ENCODE data around the gene HSPA4.

Gene HSPA4

DNA sequence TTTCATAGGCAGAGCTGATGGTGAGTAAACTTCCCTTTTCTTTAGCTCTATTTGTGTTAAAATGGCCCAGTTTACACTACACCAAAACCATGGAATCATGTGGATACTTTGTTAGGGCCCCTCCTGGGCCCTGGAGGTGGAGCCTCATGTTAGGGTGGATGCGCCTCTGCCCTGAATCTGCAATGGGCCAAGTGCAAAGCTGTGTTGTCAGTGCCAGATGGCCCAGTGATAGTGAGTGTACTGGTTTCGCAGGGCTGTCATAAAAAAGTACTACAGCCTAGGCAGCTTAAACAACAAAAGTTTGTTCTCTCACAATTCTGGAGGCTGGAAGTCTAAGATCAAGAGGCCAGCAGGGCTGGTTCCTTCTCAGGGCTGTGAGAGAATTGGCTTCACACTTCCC, 64.8 kb downstream of the HSPA4 start:
- TF ChIP-seq, protein P1, sequence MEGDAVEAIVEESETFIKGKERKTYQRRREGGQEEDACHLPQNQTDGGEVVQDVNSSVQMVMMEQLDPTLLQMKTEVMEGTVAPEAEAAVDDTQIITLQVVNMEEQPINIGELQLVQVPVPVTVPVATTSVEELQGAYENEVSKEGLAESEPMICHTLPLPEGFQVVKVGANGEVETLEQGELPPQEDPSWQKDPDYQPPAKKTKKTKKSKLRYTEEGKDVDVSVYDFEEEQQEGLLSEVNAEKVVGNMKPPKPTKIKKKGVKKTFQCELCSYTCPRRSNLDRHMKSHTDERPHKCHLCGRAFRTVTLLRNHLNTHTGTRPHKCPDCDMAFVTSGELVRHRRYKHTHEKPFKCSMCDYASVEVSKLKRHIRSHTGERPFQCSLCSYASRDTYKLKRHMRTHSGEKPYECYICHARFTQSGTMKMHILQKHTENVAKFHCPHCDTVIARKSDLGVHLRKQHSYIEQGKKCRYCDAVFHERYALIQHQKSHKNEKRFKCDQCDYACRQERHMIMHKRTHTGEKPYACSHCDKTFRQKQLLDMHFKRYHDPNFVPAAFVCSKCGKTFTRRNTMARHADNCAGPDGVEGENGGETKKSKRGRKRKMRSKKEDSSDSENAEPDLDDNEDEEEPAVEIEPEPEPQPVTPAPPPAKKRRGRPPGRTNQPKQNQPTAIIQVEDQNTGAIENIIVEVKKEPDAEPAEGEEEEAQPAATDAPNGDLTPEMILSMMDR (IDR thresholded peaks at IDR 0.05; ENCODE audit: control insufficient read depth, insufficient read depth, low read depth, low read length, missing control alignments), result no peak
- no peak for DNase-seq (ENCODE audit: low read depth)
- no peak overlapping the region for H3K4me3 ChIP-seq (ENCODE audit: control insufficient read depth, low read depth, low read length)

DNA sequence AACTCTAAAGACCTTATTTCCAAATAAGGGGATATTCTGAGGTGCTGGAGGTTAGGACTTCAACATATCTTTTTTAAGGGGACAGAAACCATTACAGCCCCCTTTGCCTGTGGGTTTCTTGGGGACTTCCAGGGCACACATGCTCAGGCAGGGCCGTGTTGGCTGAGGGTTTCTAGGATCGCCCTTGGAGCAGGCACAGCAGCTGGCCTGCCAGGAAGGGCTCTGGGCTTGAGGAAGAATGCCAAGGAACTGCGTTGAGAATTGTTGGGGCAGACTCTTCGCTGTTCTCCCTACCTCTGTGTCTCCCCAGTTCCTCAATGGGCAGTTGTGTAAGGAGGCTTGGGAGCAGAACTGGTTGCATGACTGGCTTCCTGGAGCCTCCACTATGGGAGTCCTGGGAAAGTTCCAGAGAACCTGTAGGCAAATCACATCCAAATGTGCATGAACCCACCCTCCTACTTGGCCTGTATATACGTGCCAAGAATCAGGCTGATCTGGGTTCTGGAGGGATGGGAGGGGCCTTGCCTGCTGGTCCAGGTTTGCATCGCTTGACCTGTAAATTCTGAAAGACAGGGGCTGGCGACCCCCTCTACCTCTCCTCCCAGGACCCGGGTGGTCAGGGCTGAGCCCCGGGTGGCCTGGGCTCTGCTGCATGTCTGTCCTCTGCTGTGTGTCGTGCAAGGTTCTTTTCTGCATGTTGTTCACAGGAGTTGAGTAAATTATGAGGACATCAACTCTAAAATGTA, 65.5 kb downstream of the HSPA4 start:
- DNase-seq (ENCODE audit: low read depth), result no peak
- TF ChIP-seq, protein P1 (IDR thresholded peaks at IDR 0.05; ENCODE audit: control insufficient read depth, insufficient read depth, low read depth, low read length, missing control alignments), result no peak
- no peak overlapping the region for H3K4me3 ChIP-seq (ENCODE audit: control insufficient read depth, low read depth, low read length)

GRCh38 chr5:133117912-133118445, 66.2 kb downstream of the HSPA4 start:
- no peak for DNase-seq (ENCODE audit: low read depth)
- no peak overlapping the region for H3K4me3 ChIP-seq (ENCODE audit: control insufficient read depth, low read depth, low read length)
- TF ChIP-seq, protein P1 (IDR thresholded peaks at IDR 0.05; ENCODE audit: control insufficient read depth, insufficient read depth, low read depth, low read length, missing control alignments), result no peak

DNA sequence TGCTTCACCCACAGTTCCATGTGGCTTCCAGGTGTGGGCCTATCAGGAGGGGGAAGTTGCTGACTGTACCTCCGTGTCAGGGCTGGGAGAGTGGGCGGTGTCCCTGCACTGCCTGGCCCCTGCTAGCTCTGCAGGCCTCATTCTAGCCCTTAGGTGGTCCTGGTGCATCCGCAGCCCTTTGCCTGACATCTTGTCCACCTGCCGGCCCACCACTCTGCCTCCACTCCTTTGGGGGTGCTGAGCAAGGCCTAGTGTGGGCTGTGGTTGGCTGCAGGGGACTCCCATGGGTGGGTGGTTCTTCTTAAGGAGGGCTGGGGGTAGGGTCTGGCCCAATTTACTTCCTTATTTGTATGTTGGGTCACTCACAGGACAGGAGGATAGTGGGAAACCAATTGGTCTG, 66.9 kb downstream of the HSPA4 start:
- TF ChIP-seq, protein P1 (IDR thresholded peaks at IDR 0.05; ENCODE audit: control insufficient read depth, insufficient read depth, low read depth, low read length, missing control alignments), result no peak
- H3K4me3 ChIP-seq (ENCODE audit: control insufficient read depth, low read depth, low read length), result no peak overlapping the region
- no peak for DNase-seq (ENCODE audit: low read depth)

GRCh38 chr5:133119233-133119711, 67.5 kb downstream of the HSPA4 start:
- TF ChIP-seq, protein P1 (IDR thresholded peaks at IDR 0.05; ENCODE audit: control insufficient read depth, insufficient read depth, low read depth, low read length, missing control alignments), result no peak
- H3K4me3 ChIP-seq (ENCODE audit: control insufficient read depth, low read depth, low read length), result no peak overlapping the region
- no peak for DNase-seq (ENCODE audit: low read depth)

- no peak overlapping the region for H3K4me3 ChIP-seq (ENCODE audit: control insufficient read depth, low read depth, low read length)
- TF ChIP-seq, protein P1 (IDR thresholded peaks at IDR 0.05; ENCODE audit: control insufficient read depth, insufficient read depth, low read depth, low read length, missing control alignments), result no peak
- no peak for DNase-seq (ENCODE audit: low read depth)
Measured at GRCh38 chr5:133120156-133120750, 68.4 kb downstream of the HSPA4 start.
